Subcutaneous adipose tissue (tissue), 4 donors: ENCODE data around the gene NLRP12. TPM values are rescaled to one million over a fixed set of nuclear protein-coding genes. Genes with fewer than 3 reads are reported as not detected.

Source experiments
- CTCF ChIP-seq: fragments of 450-650 bp; IDR thresholded peaks from one replicate; pipeline ENCODE4 v1.5.1; 2016; ENCODE audit warnings: low read depth, mild to moderate bottlenecking, control low read depth, antibody characterized with exemption, moderate library complexity
- total RNA-seq, 4 donors: library from RNA; depleted of rRNA; stranded (reverse); fragments of >200 nt; gene quantifications; one replicate each; pipeline ENCODE4 v1.1.0, GENCODE V29; 2016

Gene NLRP12
- total RNA-seq, 4 donors from 2014 or later, result 0.49 to 1.7 (median 0.91) TPM

GRCh38 chr19:53818756-53819155 lies 5.4 kb downstream of the NLRP12 start:
- no peak for TF ChIP-seq CTCF

DNA sequence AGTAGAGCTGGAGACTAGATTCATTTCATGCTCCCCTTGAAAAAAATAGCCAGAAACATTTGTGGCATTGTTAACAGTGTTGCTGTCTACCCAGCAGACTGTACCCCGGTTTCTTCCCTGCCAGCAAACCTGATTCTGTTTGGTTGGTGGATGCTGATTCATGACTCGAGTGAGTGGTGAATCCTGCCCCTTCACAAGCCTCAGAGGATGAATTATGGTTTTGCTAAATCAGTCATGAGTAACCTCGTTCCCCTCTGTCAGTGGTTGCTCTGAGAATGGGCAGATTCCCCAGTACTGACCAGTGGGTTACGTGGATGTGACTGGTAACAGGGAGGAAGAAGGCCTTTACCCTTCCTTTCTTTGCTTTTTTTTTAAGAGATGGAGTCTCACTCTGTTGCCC lies 10.1 kb downstream of the NLRP12 start:
- TF ChIP-seq CTCF, result no peak

DNA sequence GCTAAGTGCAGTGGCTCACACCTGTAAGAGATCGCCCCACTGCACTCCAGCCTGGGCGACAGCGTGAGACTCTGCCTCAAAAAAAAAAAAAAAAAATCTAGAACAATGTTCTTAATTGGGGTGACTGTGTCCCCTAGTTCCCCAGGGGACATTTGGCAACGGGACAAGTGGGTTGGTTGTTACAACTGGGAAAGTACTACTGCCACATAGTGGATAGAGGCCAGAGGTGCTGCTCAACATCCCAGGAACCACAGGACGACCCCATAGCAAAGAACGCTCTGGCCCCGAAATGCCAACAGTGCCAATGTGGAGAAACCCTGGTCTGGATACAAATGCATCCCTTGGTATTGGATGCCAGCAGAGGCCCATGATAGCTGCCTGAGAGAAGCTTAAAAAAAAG lies 11.8 kb downstream of the NLRP12 start:
- TF ChIP-seq CTCF, result no peak

DNA sequence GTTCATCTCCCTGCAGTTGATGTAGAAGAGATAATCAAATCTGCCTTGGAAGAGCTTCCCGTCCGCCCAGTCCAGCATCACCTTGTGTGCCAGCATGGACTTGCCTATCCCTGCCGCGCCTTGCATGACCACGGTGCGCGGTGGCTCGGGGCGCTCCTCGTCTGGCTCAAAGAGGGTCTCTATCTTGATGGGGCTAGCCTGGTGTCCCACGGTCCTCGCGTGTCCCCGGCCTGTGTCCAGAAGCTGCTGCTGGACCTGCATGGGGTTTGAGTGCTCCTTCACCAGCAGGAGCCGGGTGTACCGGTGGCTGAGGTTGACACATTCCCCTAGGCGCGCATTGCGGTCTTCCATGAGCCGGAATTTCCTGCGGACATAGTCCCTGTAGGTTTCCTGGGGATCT lies 13.2 kb downstream of the NLRP12 start:
- TF ChIP-seq CTCF, result no peak

- no peak for TF ChIP-seq CTCF
Observed at GRCh38 chr19:53810187-53810546, 13.9 kb downstream of the NLRP12 start.

DNA sequence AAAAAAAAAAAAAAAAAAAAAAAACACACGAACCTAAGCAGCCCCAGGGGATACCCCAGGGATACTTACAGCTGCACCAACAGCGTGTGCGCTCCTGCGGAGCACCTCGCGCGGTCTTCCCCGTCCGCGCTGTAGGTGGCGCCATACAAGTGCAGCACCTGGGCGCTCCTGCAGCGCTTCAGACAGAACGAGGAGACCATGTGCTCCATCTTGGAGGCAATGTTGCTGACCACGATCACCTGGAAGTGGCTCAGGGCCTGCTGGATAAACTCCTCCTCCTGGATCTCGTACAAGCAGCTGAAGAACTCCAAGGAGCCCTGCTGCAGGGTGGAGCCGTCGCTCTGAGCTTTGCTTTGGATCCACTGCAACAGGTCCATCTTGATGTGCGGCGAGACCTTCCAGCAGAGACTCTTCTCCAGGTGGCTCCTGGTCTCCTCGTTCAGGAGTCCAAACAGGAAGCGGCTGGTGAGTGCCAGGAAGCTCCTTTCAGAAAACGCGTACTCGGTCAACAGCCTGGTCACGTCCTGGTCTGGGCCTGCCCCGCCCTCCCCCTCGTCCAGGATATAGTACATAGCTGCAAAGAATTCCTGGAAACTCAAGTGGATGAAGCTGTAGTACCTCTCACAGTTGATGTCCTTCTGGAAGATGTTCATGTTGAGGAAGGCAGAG lies 14.5 kb downstream of the NLRP12 start:
- no peak for TF ChIP-seq CTCF

DNA sequence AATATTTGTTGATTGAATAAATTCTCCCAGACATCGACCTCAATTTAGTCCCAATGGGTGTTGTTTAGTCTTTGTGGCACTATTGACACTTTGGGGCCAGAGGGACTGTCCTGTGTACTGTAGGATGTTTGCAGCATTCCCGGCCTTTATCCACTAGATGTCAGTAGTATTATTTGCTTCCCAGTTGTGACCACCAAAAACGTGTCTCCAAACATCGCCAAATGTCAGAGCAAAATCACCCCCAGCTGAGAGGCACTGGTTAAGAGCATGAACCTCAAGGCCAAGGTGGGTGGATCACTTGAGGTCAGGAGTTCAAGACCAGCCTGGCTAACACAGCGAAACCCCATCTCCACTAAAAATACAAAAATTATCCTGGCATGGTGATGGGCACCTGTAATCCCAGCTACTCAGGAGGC lies 15.4 kb downstream of the NLRP12 start:
- TF ChIP-seq CTCF, result no peak
